WTC11 (cell line): Measurements from ENCODE around the gene CASTOR2. TPM values are rescaled to one million over a fixed set of nuclear protein-coding genes. Genes with fewer than 3 reads are reported as not detected.

Source experiments
- ATAC-seq: fragments of 200-7000 bp; cut with Tn5 transposase; 2 replicates; pipeline ENCODE4 v1.10.0; 2021; ENCODE audit warnings: mild to moderate bottlenecking, moderate library complexity
- CTCF ChIA-PET: fragments of 300-600 bp; sonication (Branson Sonifier 250); formaldehyde crosslinking; loops from one replicate; lab custom pipeline; 2021; ENCODE audit warnings: antibody characterized with exemption; lab: Charles Lee
- POLR2A ChIA-PET: fragments of 350-600 bp; sonication (Branson Sonifier 250); formaldehyde crosslinking; loops from one replicate; lab custom pipeline; 2021; ENCODE audit warnings: antibody characterized with exemption; lab: Charles Lee
- DNase-seq: peaks from one replicate; pipeline ENCODE4 v3.0.0; 2021; ENCODE audit warnings: low spot score
- H3K27ac Mint-ChIP-seq: 2 replicates; pipeline ENCODE4 v1.8.0; 2021; ENCODE audit warnings: mixed read lengths
- H3K27me3 Mint-ChIP-seq: 2 replicates; pipeline ENCODE4 v1.8.0; 2021; ENCODE audit warnings: low read depth, mild to moderate bottlenecking, moderate library complexity, mixed read lengths
- H3K36me3 Mint-ChIP-seq: 2 replicates; pipeline ENCODE4 v1.8.0; 2021; ENCODE audit warnings: mixed read lengths
- H3K4me1 Mint-ChIP-seq: 2 replicates; pipeline ENCODE4 v1.8.0; 2022; ENCODE audit warnings: mixed read lengths
- H3K4me3 Mint-ChIP-seq: 2 replicates; pipeline ENCODE4 v1.8.0; 2021; ENCODE audit warnings: mild to moderate bottlenecking, moderate library complexity, mixed read lengths
- H3K9me3 Mint-ChIP-seq: 2 replicates; pipeline ENCODE4 v1.8.0; 2021; ENCODE audit warnings: mixed read lengths
- ARID4B ChIP-seq: sonication (generic); formaldehyde crosslinking; IDR thresholded peaks from 2 replicates; pipeline ENCODE4 v1.8.0; 2023; ENCODE audit warnings: missing genetic modification reagents, mild to moderate bottlenecking, borderline replicate concordance
- ATF1 ChIP-seq: sonication (generic); formaldehyde crosslinking; IDR thresholded peaks from 2 replicates; pipeline ENCODE4 v1.8.1; 2023; ENCODE audit warnings: mild to moderate bottlenecking, moderate library complexity, missing genetic modification reagents
- CTCF ChIP-seq: fragments of 200-600 bp; IDR thresholded peaks from 2 replicates; pipeline ENCODE4 v1.8.0; 2022; ENCODE audit warnings: antibody characterized with exemption
- E2F4 ChIP-seq: sonication (generic); formaldehyde crosslinking; IDR thresholded peaks from 2 replicates; pipeline ENCODE4 v1.8.1; 2022; ENCODE audit warnings: low read depth, mild to moderate bottlenecking, moderate library complexity, missing genetic modification reagents, borderline replicate concordance
- EMX1 ChIP-seq: fragments of 250-450 bp; sonication (Bioruptor Pico); IDR thresholded peaks from 2 replicates; pipeline ENCODE4 v1.8.0; 2021; ENCODE audit warnings: mild to moderate bottlenecking
- ERG ChIP-seq: fragments of 250-450 bp; sonication (Bioruptor Pico); IDR thresholded peaks from 2 replicates; pipeline ENCODE4 v1.8.0; 2021; ENCODE audit warnings: mild to moderate bottlenecking
- GABPB1 ChIP-seq: sonication (generic); formaldehyde crosslinking; IDR thresholded peaks from 2 replicates; pipeline ENCODE4 v1.8.1; 2023; ENCODE audit warnings: mild to moderate bottlenecking, missing genetic modification reagents
- HMGA2 ChIP-seq: fragments of 250-450 bp; sonication (Bioruptor Pico); IDR thresholded peaks from 2 replicates; pipeline ENCODE4 v1.4.0; 2021; ENCODE audit warnings: mild to moderate bottlenecking, moderate library complexity
- JAZF1 ChIP-seq: fragments of 250-450 bp; sonication (Bioruptor Pico); IDR thresholded peaks from 2 replicates; pipeline ENCODE4 v1.9.0; 2021; ENCODE audit warnings: moderate library complexity, mild to moderate bottlenecking, inconsistent platforms
- KAT7 ChIP-seq: sonication (generic); formaldehyde crosslinking; IDR thresholded peaks from 2 replicates; pipeline ENCODE4 v1.8.1; 2023; ENCODE audit warnings: missing genetic modification reagents, mild to moderate bottlenecking, borderline replicate concordance
- MXD4 ChIP-seq: fragments of 250-450 bp; sonication (Bioruptor Pico); IDR thresholded peaks from 2 replicates; pipeline ENCODE4 v1.8.0; 2021; ENCODE audit warnings: mild to moderate bottlenecking, moderate library complexity, borderline replicate concordance
- NFE2L1 ChIP-seq: sonication (generic); formaldehyde crosslinking; IDR thresholded peaks from 2 replicates; pipeline ENCODE4 v1.8.1; 2023; ENCODE audit warnings: missing genetic modification reagents
- PRDM15 ChIP-seq: sonication (generic); formaldehyde crosslinking; IDR thresholded peaks from 2 replicates; pipeline ENCODE4 v1.8.0; 2022; ENCODE audit warnings: missing genetic modification reagents
- PREB ChIP-seq: sonication (generic); formaldehyde crosslinking; IDR thresholded peaks from 2 replicates; pipeline ENCODE4 v1.8.1; 2022; ENCODE audit warnings: mild to moderate bottlenecking, missing genetic modification reagents, moderate library complexity, borderline replicate concordance
- TCF7 ChIP-seq: sonication (generic); formaldehyde crosslinking; IDR thresholded peaks from 2 replicates; pipeline ENCODE4 v1.8.0; 2022; ENCODE audit warnings: mild to moderate bottlenecking, low read depth, missing genetic modification reagents, moderate library complexity
- TP53 ChIP-seq: sonication (generic); formaldehyde crosslinking; IDR thresholded peaks from 2 replicates; pipeline ENCODE4 v1.8.1; 2023; ENCODE audit warnings: mild to moderate bottlenecking, missing genetic modification reagents
- ZBTB43 ChIP-seq: sonication (generic); formaldehyde crosslinking; IDR thresholded peaks from 2 replicates; pipeline ENCODE4 v1.8.1; 2023; ENCODE audit warnings: mild to moderate bottlenecking, missing genetic modification reagents
- ZNF671 ChIP-seq: fragments of 250-450 bp; sonication (Bioruptor Pico); IDR thresholded peaks from 2 replicates; pipeline ENCODE4 v1.8.0; 2021; ENCODE audit warnings: mild to moderate bottlenecking
- total RNA-seq: library from RNA; stranded (reverse); gene quantifications from 3 replicates; pipeline ENCODE4 v1.2.3, GENCODE V29; 2021

Gene CASTOR2
- total RNA-seq, 1 experiment from 2014 or later: 38.7 TPM

- ChIA-PET CTCF (no interaction called here), POLR2A (no interaction called here)
- H3K9me3 Mint-ChIP-seq: no peaks in the 10 kb centered on the region
- H3K4me3 Mint-ChIP-seq: no peak overlapping the region
- H3K36me3 Mint-ChIP-seq: peaks cover 8% of the 10 kb centered on the region
- DNase-seq: no peak
- no peaks in the 10 kb centered on the region for H3K27me3 Mint-ChIP-seq
- no peak for TF ChIP-seq ERG (CRISPR knock-in tag)
- TF ChIP-seq TCF7 (CRISPR knock-in tag): no peak
- no peak for TF ChIP-seq MXD4
- TF ChIP-seq EMX1 (CRISPR knock-in tag): no peak
- TF ChIP-seq ATF1 (CRISPR knock-in tag): no peak
- no peak for TF ChIP-seq E2F4 (CRISPR knock-in tag)
- no peak for TF ChIP-seq ZBTB43 (CRISPR knock-in tag)
- TF ChIP-seq, all 79 proteins: peak for 0
- peaks cover 14% of the 10 kb centered on the region for H3K4me1 Mint-ChIP-seq
- H3K27ac Mint-ChIP-seq: no peak overlapping the region
- ATAC-seq: no peak
Observed at GRCh38 chr7:75042286-75042685, 77.8 kb downstream of the CASTOR2 start.

- no peak overlapping the region for H3K4me3 Mint-ChIP-seq
- ChIA-PET CTCF (no interaction called here), POLR2A (interaction anchor here (0.5 kb wide), 1 partner anchor 117 kb away, joined by 3 read pairs; no protein-coding TSS in a partner anchor)
- H3K27ac Mint-ChIP-seq: no peak overlapping the region
- peaks cover 14% of the 10 kb centered on the region for H3K4me1 Mint-ChIP-seq
- DNase-seq: no peak
- no peaks in the 10 kb centered on the region for H3K9me3 Mint-ChIP-seq
- no peak for ATAC-seq
- peaks cover 8% of the 10 kb centered on the region for H3K36me3 Mint-ChIP-seq
- H3K27me3 Mint-ChIP-seq: no peaks in the 10 kb centered on the region
- TF ChIP-seq KAT7 (no peak), NFE2L1 (CRISPR knock-in tag) (no peak), PREB (no peak), GABPB1 (no peak), CTCF (no peak), TP53 (no peak), PRDM15 (CRISPR knock-in tag) (no peak), JAZF1 (no peak), ARID4B (CRISPR knock-in tag) (no peak), HMGA2 (CRISPR knock-in tag) (no peak), ZNF671 (CRISPR knock-in tag) (no peak)
Observed at GRCh38 chr7:75042831-75043703, 78.6 kb downstream of the CASTOR2 start.
